K562 (cell line): Measurements from ENCODE around the gene OSBPL7. TPM values are rescaled to one million over a fixed set of nuclear protein-coding genes. Genes with fewer than 3 reads are reported as not detected.

Source experiments
- ATAC-seq: fragments of 200-7000 bp; cut with Tn5 transposase; 3 replicates; pipeline ENCODE4 v1.9.1; 2020; ENCODE audit warnings: moderate library complexity
- BruUV-seq: library from RNA; stranded (reverse); fragments of 400-500 nt; replicated peaks from 2 replicates; lab custom pipeline; 2021; lab: Mats Ljungman, UMichigan
- CTCF ChIA-PET: fragments of 300-600 bp; formaldehyde crosslinking; extraction: SDS; loops from one replicate; lab custom pipeline; 2021; ENCODE audit warnings: low intra/inter-chr PET ratio; lab: Yijun Ruan, JAX
- POLR2A ChIA-PET: fragments of 300-600, 350-650 bp; sonication (Branson Sonifier 250); formaldehyde crosslinking; extraction: SDS; loops from one replicate; lab custom pipeline; 2021; ENCODE audit warnings: antibody characterized with exemption, inconsistent platforms; lab: Yijun Ruan, JAX
- DNase-seq, 4 experiments: peaks; one replicate each; pipeline versions ENCODE4 v3.0.0 to v3.0.0-alpha.2; 2011 to 2018; ENCODE audit warnings: low spot score in 3 of 4, mixed read lengths in 3 of 4; ENCODE audit errors: extremely low read depth in 1 of 4
- FAIRE-seq: peaks from 2 replicates; lab custom pipeline; 2011; peaks lifted over from hg19 to GRCh38; lab: Jason Lieb, UNC
- H2AFZ ChIP-seq: 2 replicates; pipeline ENCODE4 v1.6.0; 2011; ENCODE audit warnings: low read depth, low read length, control low read depth, inconsistent platforms
- H3K27ac ChIP-seq: fragments of 200-600 bp; 3 replicates; pipeline ENCODE4 v1.8.0; 2011; ENCODE audit warnings: low read depth, mild to moderate bottlenecking, control low read depth, inconsistent platforms, low read length, moderate library complexity, mixed read lengths; ENCODE audit errors: extremely low read depth
- H3K27me3 ChIP-seq, 2 experiments: fragments of 300-600 bp in 1 of 2; 2 replicates in 1 of 2; 3 replicates in 1 of 2; pipeline versions ENCODE4 v1.6.0 to v1.8.0; 2011; ENCODE audit warnings: inconsistent platforms in 2 of 2, low read length in 2 of 2, mild to moderate bottlenecking in 1 of 2, mixed read lengths in 1 of 2, moderate library complexity in 1 of 2; ENCODE audit not compliant: control insufficient read depth in 2 of 2, insufficient read depth in 2 of 2
- H3K36me3 ChIP-seq: fragments of 300-600 bp; 3 replicates; pipeline ENCODE4 v1.8.0; 2011; ENCODE audit warnings: mild to moderate bottlenecking, low read length, inconsistent platforms; ENCODE audit not compliant: control insufficient read depth, insufficient read depth
- H3K4me1 ChIP-seq, 2 experiments: fragments of 200-600 bp in 1 of 2; replicated peaks in 1 of 2; 2 replicates in 1 of 2; 3 replicates in 1 of 2; pipeline versions ENCODE4 v1.5.1 to v1.8.0; 2011; ENCODE audit warnings: inconsistent platforms in 2 of 2, low read length in 2 of 2, mild to moderate bottlenecking in 1 of 2, mixed read lengths in 1 of 2, moderate library complexity in 1 of 2; ENCODE audit not compliant: control insufficient read depth in 2 of 2, insufficient read depth in 2 of 2
- H3K4me2 ChIP-seq: 2 replicates; pipeline ENCODE4 v1.6.1; 2011; ENCODE audit warnings: low read length, control low read depth, inconsistent platforms, mixed read lengths; ENCODE audit not compliant: insufficient read depth
- H3K4me3 ChIP-seq: fragments of 200-600 bp; sonication (generic), shearing (Covaris generic); 2 replicates; pipeline ENCODE4 v1.5.1; 2016; ENCODE audit warnings: control low read depth, inconsistent platforms
- H3K79me2 ChIP-seq: fragments of 200-600 bp; 3 replicates; pipeline ENCODE4 v1.8.0; 2011; ENCODE audit warnings: low read length, inconsistent platforms; ENCODE audit not compliant: control insufficient read depth, insufficient read depth
- H3K9ac ChIP-seq, 2 experiments: 2 replicates each; pipeline versions ENCODE4 v1.6.0 to v1.6.1; 2011; ENCODE audit warnings: low read depth in 2 of 2, low read length in 2 of 2, control low read depth in 1 of 2, inconsistent platforms in 1 of 2, mild to moderate bottlenecking in 1 of 2, mixed read lengths in 1 of 2; ENCODE audit not compliant: insufficient read depth in 1 of 2
- H3K9me1 ChIP-seq: one replicate; pipeline ENCODE4 v1.6.0; 2011; ENCODE audit warnings: inconsistent platforms, mild to moderate bottlenecking, low read length, moderate library complexity; ENCODE audit not compliant: control insufficient read depth, insufficient read depth
- H3K9me3 ChIP-seq: replicated peaks from 2 replicates; pipeline ENCODE4 v1.5.1; 2011; ENCODE audit warnings: low read depth, low read length, inconsistent platforms; ENCODE audit not compliant: control insufficient read depth, insufficient read depth
- H4K20me1 ChIP-seq: replicated peaks from 2 replicates; pipeline ENCODE4 v1.6.1; 2011; ENCODE audit warnings: low read length, inconsistent platforms, mixed read lengths; ENCODE audit not compliant: control insufficient read depth, insufficient read depth
- DPF2 ChIP-seq: fragments of 450-650 bp; IDR thresholded peaks from 2 replicates; pipeline ENCODE4 v1.6.1; 2016
- FOXJ2 ChIP-seq: fragments of 200-800 bp; sonication (Bioruptor generic); IDR thresholded peaks from 2 replicates; pipeline ENCODE4 v1.6.1; 2016; ENCODE audit warnings: missing genetic modification characterization, missing compliant biosample characterization
- HDAC1 ChIP-seq, 2 experiments: fragments of 450-650 bp; IDR thresholded peaks; 2 replicates each; pipeline ENCODE4 v1.6.1; 2016 to 2017; ENCODE audit warnings: inconsistent platforms in 1 of 2, mild to moderate bottlenecking in 1 of 2, moderate library complexity in 1 of 2
- KDM1A ChIP-seq, 2 experiments: fragments of 450-650 bp; IDR thresholded peaks; 2 replicates each; pipeline ENCODE4 v1.6.1; 2016; ENCODE audit warnings: mild to moderate bottlenecking in 2 of 2
- RBM25 ChIP-seq: fragments of 200-400 bp; formaldehyde crosslinking; IDR thresholded peaks from 2 replicates; pipeline ENCODE4 v1.6.1; 2018; ENCODE audit warnings: low read length, low read depth, moderate library complexity; ENCODE audit not compliant: severe bottlenecking
- THAP12 ChIP-seq: fragments of 250-450 bp; sonication (Bioruptor Pico); IDR thresholded peaks from 2 replicates; pipeline ENCODE4 v1.9.0; 2021; ENCODE audit warnings: mild to moderate bottlenecking, inconsistent platforms
- ZKSCAN1 ChIP-seq: fragments of 150-350 bp; IDR thresholded peaks from 2 replicates; pipeline ENCODE4 v1.6.1; 2016; ENCODE audit warnings: low read depth, low read length
- ZKSCAN8 ChIP-seq: fragments of 200-800 bp; sonication (Bioruptor generic); IDR thresholded peaks from 2 replicates; pipeline ENCODE4 v1.6.1; 2016; ENCODE audit warnings: missing genetic modification characterization, missing compliant biosample characterization
- WGBS: fragments of 100-300 bp; shearing (Covaris generic); methylation state at CpG from one replicate; pipeline ENCODE4 v1.1.6; 2016; ENCODE audit warnings: low coverage, mixed read lengths; ENCODE audit not compliant: insufficient coverage; ENCODE audit errors: missing lambda C conversion rate; 5-methylcytosine and 5-hydroxymethylcytosine counted together
- in situ Hi-C: fragments of 300-500 bp; cut with MboI; formaldehyde crosslinking; loops from 4 replicates; pipeline ENCODE4 v1.15.0; 2018; ENCODE audit warnings: inconsistent platforms, mixed read lengths
- intact Hi-C: fragments of 100-400 bp; cut with micrococcal nuclease; formaldehyde crosslinking; loops from 2 replicates; pipeline ENCODE4 v1.14.2; 2022
- polyA plus RNA-seq, 8 experiments: library from polyadenylated mRNA; depleted of rRNA in 4 of 8; stranded (reverse) in 5 of 8; unstranded in 3 of 8; fragments of >200 nt; fragmentation: Nextera tagmentation in 2 of 8; fragmentation: Illumina TruSeq in 1 of 8; extraction: Ambion mirVana in 2 of 8; extraction: Trizol in 1 of 8; gene quantifications; 2 replicates each; pipeline versions ENCODE4 v1.2.1 to v1.2.3, GENCODE V29; 2011 to 2014; ENCODE audit warnings: inconsistent platforms in 1 of 8, missing spikeins in 1 of 8
- total RNA-seq, 7 experiments: library from RNA; depleted of rRNA in 6 of 7; stranded (reverse); fragments of >200 nt in 6 of 7; fragmentation: Illumina TruSeq in 2 of 7; extraction: Trizol in 2 of 7; gene quantifications; 2 replicates each; pipeline versions ENCODE4 v1.2.1 to v1.2.3, GENCODE V29; 2011 to 2021; ENCODE audit warnings: low replicate concordance in 1 of 7

The OSBPL7 gene
- total and polyA plus RNA-seq, 9 of the 15 experiments (the other 6 are each of a cell fraction or from before 2014, with no cell fraction given): 0.32 to 11.9 (median 5.8) TPM

- TF ChIP-seq ZKSCAN1: peak; percentile 86
- peak; percentile 6 for TF ChIP-seq RBM25
- TF ChIP-seq ZKSCAN8 (CRISPR knock-in tag): peak; percentile 92
These were observed 49.5 kb upstream of the OSBPL7 start (continued) for GRCh38 chr17:47871048-47871447.

- no peaks in the 10 kb centered on the region for H3K9me3 ChIP-seq
- TF ChIP-seq HDAC1 (IDR thresholded peaks at IDR 0.05) (0 out of 4 replicates have a peak, but pooled peaks of 1 of the 2 experiments have one; percentile 26), THAP12 (CRISPR knock-in tag) (no peak), FOXJ2 (tag) (no peak), DPF2 (0 out of 2 replicates have a peak, but pooled peaks have one; percentile 15), KDM1A (IDR thresholded peaks at IDR 0.05) (0 out of 4 replicates have a peak, but pooled peaks have one; percentile 11 to 30)
- TF ChIP-seq, all 486 proteins: peak for 3
- no TSS peak for BruUV-seq
These were observed 48.5 kb upstream of the OSBPL7 start for GRCh38 chr17:47870056-47870455.

More at GRCh38 chr17:47870056-47870455, 48.5 kb upstream of the OSBPL7 start:
- in situ Hi-C loops (no loop called here), intact Hi-C loops (no loop called here)
- Histone ChIP-seq H3K27me3 (no peaks in the 10 kb centered on the region), H3K27ac (no peak overlapping the region), H3K9ac (peak overlapping the region; percentile 10 to 32; a peak in 1 of 4 replicates), H3K4me3 (no peak overlapping the region), H3K4me1 (peaks cover 56 to 68% of the 10 kb centered on the region in 2 experiments), H2AFZ (0 out of 2 replicates have a peak overlapping the region, but pooled peaks have one; percentile 15), H3K9me1 (no peaks in the 10 kb centered on the region), H3K4me2 (peak overlapping the region; percentile 21; the same call in 1 of the 2 replicates), H3K79me2 (no peaks in the 10 kb centered on the region), H4K20me1 (no peaks in the 10 kb centered on the region), H3K36me3 (no peaks in the 10 kb centered on the region)
- CTCF ChIA-PET: no interaction called here
- DNase-seq (peak in 2 of 4 experiments; percentile 51 to 57), FAIRE-seq (peak; percentile 23), ATAC-seq (no peak)
- 0% methylated on average over 1 of the region's 1 CpG for WGBS
- POLR2A ChIA-PET: interaction anchor here (0.7 to 1.5 kb wide), 2 partner anchors 25 to 26 kb away, joined by 3 to 11 read pairs; partner anchors contain the start of gene SP2
